Measurements from ENCODE around the gene ERG.

DNA sequence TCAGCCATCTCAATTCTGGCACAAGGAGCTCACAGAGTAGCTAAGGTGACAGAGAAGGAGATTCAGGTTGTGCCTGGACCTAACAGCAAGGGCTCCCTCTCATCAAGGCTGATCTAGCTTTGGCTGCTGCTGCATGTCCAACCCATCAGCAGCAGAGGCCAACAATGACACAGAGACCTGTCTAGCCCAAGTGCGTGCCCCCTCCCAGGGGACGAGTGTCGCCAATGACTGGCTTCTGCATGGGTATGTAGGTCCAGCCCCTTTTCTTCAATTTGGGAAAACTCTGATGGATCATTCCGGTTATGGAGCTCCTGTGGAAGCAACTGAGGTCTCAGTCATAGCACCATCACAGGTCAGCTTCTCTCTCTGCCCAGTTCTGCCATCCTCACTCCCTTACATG lies 158.1 kb downstream of the ERG start:
- no peak for TF ChIP-seq EZH2 (IDR thresholded peaks at IDR 0.05; ENCODE audit: low read length, unreplicated experiment)
- TF ChIP-seq, protein P1, sequence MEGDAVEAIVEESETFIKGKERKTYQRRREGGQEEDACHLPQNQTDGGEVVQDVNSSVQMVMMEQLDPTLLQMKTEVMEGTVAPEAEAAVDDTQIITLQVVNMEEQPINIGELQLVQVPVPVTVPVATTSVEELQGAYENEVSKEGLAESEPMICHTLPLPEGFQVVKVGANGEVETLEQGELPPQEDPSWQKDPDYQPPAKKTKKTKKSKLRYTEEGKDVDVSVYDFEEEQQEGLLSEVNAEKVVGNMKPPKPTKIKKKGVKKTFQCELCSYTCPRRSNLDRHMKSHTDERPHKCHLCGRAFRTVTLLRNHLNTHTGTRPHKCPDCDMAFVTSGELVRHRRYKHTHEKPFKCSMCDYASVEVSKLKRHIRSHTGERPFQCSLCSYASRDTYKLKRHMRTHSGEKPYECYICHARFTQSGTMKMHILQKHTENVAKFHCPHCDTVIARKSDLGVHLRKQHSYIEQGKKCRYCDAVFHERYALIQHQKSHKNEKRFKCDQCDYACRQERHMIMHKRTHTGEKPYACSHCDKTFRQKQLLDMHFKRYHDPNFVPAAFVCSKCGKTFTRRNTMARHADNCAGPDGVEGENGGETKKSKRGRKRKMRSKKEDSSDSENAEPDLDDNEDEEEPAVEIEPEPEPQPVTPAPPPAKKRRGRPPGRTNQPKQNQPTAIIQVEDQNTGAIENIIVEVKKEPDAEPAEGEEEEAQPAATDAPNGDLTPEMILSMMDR (conservative IDR thresholded peaks at IDR 0.05; ENCODE audit: low read depth, low read length): no peak
